Measurements from ENCODE around the gene MINDY4.

Gene MINDY4

DNA sequence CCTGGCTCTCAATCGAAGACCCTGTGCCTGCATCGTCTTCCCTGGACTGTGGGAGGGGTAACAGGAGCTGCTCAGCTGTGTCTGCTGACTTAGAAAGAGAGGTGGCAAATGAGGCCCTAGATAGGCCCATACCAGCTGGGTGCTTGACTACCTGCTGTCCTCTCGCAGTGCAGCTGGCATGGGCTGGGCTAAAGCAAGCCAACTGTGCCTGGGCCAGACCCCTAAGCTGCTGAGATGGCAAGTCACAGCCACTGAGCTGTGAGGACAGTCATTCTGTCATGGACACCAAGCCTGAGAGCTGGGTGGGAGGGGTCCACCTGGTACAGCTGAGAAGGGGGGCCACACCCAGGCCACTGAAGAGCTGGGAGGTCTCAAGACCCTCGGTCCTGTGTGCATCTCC, 94.6 kb downstream of the MINDY4 start:
- TF ChIP-seq RAD21 (IDR thresholded peaks at IDR 0.05; ENCODE audit: low read depth) (no peak), NFIC (IDR thresholded peaks at IDR 0.05) (no peak), TCF12 (IDR thresholded peaks at IDR 0.05; ENCODE audit: low read depth) (no peak)
- TF ChIP-seq, protein P1, sequence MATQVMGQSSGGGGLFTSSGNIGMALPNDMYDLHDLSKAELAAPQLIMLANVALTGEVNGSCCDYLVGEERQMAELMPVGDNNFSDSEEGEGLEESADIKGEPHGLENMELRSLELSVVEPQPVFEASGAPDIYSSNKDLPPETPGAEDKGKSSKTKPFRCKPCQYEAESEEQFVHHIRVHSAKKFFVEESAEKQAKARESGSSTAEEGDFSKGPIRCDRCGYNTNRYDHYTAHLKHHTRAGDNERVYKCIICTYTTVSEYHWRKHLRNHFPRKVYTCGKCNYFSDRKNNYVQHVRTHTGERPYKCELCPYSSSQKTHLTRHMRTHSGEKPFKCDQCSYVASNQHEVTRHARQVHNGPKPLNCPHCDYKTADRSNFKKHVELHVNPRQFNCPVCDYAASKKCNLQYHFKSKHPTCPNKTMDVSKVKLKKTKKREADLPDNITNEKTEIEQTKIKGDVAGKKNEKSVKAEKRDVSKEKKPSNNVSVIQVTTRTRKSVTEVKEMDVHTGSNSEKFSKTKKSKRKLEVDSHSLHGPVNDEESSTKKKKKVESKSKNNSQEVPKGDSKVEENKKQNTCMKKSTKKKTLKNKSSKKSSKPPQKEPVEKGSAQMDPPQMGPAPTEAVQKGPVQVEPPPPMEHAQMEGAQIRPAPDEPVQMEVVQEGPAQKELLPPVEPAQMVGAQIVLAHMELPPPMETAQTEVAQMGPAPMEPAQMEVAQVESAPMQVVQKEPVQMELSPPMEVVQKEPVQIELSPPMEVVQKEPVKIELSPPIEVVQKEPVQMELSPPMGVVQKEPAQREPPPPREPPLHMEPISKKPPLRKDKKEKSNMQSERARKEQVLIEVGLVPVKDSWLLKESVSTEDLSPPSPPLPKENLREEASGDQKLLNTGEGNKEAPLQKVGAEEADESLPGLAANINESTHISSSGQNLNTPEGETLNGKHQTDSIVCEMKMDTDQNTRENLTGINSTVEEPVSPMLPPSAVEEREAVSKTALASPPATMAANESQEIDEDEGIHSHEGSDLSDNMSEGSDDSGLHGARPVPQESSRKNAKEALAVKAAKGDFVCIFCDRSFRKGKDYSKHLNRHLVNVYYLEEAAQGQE (IDR thresholded peaks at IDR 0.05; ENCODE audit: low read depth) = no peak

DNA sequence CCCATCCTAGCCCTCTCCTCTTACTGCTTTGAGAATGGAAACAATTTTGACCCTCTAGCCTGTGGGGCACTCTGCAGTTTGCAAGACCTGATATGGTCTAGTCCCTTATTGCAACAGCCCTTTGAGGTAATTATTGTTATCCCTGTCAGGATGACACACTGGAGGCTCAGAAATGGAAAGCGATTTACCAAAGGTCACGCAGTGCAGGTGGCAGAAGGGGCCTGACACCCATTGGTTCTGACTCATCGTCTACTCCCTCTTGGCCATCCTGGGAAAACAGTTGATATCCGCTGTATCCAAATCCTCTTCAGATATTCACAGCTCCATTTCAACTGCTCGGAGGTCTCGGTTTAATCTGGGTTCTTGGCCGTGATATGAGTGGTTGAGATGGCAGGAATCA, 95.7 kb downstream of the MINDY4 start:
- TF ChIP-seq, protein P2, sequence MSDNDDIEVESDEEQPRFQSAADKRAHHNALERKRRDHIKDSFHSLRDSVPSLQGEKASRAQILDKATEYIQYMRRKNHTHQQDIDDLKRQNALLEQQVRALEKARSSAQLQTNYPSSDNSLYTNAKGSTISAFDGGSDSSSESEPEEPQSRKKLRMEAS (IDR thresholded peaks at IDR 0.05) = no peak
- TF ChIP-seq TCF12 (IDR thresholded peaks at IDR 0.05; ENCODE audit: low read depth) (no peak), FOXM1 (IDR thresholded peaks at IDR 0.05; ENCODE audit: borderline replicate concordance, low read depth) (no peak), TAF1 (IDR thresholded peaks at IDR 0.05; ENCODE audit: low read depth) (no peak), EP300 (IDR thresholded peaks at IDR 0.05; ENCODE audit: borderline replicate concordance) (no peak), TEAD4 (IDR thresholded peaks at IDR 0.05) (no peak), EGR1 (IDR thresholded peaks at IDR 0.05) (no peak), RAD21 (IDR thresholded peaks at IDR 0.05; ENCODE audit: low read depth) (no peak), CREB1 (IDR thresholded peaks at IDR 0.05; ENCODE audit: low read depth) (no peak), NFIC (IDR thresholded peaks at IDR 0.05) (no peak), ZBTB7A (IDR thresholded peaks at IDR 0.05; ENCODE audit: low read depth) (no peak), YY1 (IDR thresholded peaks at IDR 0.05; ENCODE audit: low read depth) (no peak), CEBPB (IDR thresholded peaks at IDR 0.05) (no peak)
- TF ChIP-seq, protein P3, sequence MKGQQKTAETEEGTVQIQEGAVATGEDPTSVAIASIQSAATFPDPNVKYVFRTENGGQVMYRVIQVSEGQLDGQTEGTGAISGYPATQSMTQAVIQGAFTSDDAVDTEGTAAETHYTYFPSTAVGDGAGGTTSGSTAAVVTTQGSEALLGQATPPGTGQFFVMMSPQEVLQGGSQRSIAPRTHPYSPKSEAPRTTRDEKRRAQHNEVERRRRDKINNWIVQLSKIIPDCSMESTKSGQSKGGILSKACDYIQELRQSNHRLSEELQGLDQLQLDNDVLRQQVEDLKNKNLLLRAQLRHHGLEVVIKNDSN (IDR thresholded peaks at IDR 0.05) = no peak

DNA sequence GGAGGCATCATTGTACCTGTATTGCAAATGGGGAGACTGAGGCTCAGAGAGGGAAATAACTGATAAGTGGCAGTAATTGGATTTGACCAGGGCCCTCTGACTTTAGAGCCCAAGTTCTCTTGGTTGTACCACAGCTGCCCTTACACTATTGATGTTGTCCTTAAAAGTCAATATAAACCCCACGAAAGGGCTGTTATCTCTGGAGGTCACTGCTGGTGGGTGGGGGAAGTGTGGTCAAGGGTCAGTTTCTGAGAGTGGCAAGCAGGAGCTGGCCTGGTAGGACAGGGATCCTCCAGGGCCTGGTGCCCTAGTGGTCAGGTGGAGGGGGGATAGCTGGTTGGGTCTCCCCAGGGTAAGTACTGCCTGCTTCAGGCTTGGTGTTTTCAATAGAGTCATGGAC, 96.3 kb downstream of the MINDY4 start:
- TF ChIP-seq CREB1 (IDR thresholded peaks at IDR 0.05; ENCODE audit: low read depth) (no peak), NFIC (IDR thresholded peaks at IDR 0.05) (no peak), FOXM1 (IDR thresholded peaks at IDR 0.05; ENCODE audit: borderline replicate concordance, low read depth) (no peak), ZBTB7A (IDR thresholded peaks at IDR 0.05; ENCODE audit: low read depth) (no peak), TCF12 (IDR thresholded peaks at IDR 0.05; ENCODE audit: low read depth) (no peak), TEAD4 (IDR thresholded peaks at IDR 0.05) (no peak), RAD21 (IDR thresholded peaks at IDR 0.05; ENCODE audit: low read depth) (no peak)
- TF ChIP-seq, protein P1 (IDR thresholded peaks at IDR 0.05; ENCODE audit: low read depth) = no peak
- TF ChIP-seq, protein P2 (IDR thresholded peaks at IDR 0.05) = no peak

DNA sequence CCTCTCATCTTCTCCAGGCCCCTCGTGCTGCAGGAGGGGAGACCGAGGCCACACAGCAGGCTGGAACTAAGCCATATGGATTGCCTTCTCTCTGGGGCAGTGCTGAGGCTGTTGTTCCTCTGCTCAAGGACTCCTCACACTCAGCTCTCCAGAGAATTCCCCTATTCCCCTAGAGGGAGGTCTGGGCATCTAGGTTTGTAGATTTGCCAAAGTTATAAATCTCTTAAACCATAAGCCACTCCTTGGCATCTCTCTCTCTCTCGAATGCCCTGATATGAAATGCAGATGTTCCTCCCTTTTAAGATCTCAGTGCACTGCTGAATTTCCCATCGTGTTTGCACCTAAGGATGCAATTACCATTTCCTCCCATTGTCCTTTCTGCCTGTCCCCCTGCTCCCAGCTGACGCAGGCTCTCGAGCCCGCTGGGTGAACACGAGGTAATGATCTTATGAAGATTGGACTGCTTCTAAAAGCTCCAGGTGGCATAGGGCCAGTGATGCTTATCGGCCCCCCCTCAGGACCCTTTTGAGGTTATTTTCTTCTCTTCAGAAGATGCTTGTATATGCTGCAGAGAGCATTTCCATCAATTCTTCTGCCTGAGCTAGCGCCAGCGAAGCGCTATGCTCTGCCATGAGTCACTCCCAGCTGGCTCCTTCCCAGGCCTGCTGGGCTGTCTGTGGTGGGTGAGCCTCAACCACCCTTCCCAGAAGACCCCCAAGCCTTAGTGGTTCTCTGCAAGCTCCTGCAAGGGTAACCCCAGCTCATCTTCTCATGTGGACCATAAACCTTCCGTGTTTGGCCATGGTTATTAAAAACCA, 98.8 kb downstream of the MINDY4 start:
- no peak for TF ChIP-seq TAF1 (IDR thresholded peaks at IDR 0.05; ENCODE audit: low read depth)

DNA sequence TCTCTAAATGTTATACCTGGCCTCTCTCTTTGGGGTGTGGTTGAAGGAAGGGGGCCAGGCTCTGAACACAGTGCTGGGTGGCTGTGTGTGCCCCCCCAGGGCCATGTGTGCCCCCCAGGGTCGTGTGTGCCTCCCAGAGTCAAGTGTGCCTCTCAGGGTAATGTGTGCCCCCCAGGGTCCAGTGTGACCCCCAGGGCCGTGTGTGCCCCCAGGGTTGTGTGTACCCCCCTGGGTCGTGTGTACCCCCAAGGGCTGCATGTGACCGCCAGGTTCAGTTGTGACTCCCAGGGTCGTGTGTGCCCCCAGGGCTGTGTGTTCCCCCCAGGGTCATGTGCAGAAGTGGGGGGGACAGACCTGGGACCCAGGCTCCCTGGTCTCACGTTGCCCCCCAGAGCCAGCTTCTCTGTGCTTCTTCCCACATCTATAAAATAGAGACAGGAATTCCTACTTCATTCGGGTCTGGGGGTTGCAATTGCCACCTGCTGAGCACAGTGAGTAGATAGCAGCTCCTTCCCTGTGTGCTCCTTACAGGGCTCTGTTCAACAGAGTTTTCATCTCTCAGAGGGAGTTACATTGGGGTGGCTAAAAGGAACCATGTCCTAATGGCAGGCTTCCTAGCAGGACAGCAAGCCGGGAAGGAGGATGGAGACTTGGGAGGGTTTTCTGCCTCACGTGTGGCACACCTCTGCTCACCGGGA, 99.8 kb downstream of the MINDY4 start:
- TF ChIP-seq EP300 (IDR thresholded peaks at IDR 0.05; ENCODE audit: borderline replicate concordance) (no peak), FOXM1 (IDR thresholded peaks at IDR 0.05; ENCODE audit: borderline replicate concordance, low read depth) (no peak), TCF12 (IDR thresholded peaks at IDR 0.05; ENCODE audit: low read depth) (no peak), TEAD4 (IDR thresholded peaks at IDR 0.05) (no peak), EGR1 (IDR thresholded peaks at IDR 0.05) (no peak)
- TF ChIP-seq, protein P3 (IDR thresholded peaks at IDR 0.05) = no peak
- TF ChIP-seq, protein P1 (IDR thresholded peaks at IDR 0.05; ENCODE audit: low read depth) = no peak
